ENCODE measurements around the gene NFILZ.

The NFILZ gene

GRCh38 chr19:8643860-8644653 lies 13.6 kb downstream of the NFILZ start:
- DNase-seq = no peak

- DNase-seq = no peak
Measured at GRCh38 chr19:8648240-8648639, 17.8 kb downstream of the NFILZ start.

DNA sequence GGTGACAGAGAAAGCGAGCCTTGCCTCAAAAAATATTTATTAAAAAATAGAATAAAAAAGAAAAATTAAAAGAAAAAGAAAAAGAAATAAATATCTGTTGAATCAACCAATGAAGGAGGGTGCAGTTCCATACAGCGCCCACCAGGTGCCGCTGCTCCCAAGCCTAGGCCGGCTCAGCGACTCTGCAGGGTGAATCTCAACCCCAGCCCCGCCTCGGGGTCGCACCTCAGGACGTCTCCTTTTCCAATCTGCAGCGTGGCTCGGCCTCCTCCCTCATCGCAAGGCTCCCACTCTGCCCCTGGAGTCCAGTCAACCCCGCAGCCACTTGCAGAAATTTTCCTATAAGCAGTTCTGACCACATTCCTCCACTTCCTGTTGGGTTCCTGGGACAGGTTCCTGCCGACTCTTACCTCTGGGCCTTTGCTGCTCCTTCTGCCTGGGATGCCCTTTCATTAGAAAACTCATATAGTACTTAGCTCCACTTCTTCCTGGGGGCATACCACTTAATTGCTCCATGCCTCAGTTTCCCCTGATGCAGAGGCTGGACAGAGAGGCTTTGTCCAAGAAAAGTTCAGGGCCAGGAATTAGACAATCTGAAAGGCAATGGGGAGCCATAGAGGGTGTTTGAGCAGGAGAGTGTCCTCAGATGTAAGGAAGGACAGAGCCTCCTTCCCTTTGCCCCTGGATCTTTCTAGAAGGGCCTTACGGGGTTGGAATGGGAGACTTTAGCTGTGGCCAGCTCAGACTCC lies 24.3 kb downstream of the NFILZ start:
- no peak for DNase-seq

- DNase-seq = no peak
Measured at GRCh38 chr19:8655340-8655709, 24.9 kb downstream of the NFILZ start.

GRCh38 chr19:8657869-8658268 lies 27.4 kb downstream of the NFILZ start:
- DNase-seq = no peak

GRCh38 chr19:8659905-8660304 lies 29.5 kb downstream of the NFILZ start:
- DNase-seq = no peak

DNA sequence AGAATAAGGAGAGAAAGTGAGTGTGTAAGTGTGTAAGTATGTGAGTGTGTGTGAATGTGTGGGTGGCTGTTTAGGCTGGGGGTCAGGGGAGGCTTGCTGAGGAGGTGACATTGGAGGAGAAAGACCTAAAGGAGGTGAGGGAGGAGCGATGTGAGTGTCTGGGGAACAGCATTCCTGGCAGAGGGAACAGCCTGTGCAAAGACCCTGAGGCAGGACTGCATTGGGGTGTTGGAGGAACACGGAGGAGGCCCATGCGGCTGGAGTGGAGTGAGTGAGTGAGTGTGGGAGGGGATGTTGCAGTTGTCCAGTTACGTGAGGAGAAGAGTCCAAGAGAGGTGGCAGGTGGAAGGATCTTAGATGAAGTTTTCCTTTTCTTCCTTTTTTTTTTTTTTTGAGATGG lies 31.8 kb downstream of the NFILZ start:
- no peak for DNase-seq

DNA sequence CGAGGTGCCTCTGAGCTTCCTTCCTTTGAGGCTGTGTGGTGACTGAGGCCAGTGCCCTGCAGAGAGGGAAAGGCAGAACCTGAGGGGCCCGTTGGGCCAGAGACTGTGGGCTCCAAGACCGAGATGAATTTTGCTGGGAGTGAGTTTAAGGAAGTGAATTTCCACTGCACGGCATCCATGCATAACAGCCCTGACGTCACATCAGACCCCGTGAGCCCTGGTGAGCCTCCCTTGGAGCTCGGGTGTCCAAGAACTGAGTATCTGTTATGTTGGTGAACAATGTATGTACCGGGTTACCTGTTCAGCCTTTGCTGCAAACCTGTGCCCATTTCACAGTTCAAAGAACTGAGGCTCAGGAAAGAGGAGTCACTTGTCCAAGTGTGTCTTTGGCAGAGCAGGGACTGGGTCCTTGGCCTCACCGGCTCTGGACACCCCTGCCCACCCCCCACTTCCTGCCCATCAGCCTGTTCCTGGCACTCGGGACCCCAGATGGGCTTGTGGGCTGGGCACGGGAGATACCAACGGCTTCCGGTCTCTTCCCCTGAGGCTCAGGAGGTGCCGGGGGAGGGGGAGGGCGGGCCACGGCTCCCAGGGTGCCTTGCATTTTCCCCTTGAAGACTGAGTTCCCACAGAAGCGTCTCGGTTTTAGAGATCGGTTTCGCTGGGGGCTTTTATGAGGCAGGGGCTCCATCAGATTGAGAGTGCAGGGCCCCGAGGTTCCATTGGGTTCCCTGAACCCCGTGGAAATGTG lies 33.7 kb downstream of the NFILZ start:
- no peak for DNase-seq

GRCh38 chr19:8664671-8665057 lies 34.2 kb downstream of the NFILZ start:
- no peak for DNase-seq

DNA sequence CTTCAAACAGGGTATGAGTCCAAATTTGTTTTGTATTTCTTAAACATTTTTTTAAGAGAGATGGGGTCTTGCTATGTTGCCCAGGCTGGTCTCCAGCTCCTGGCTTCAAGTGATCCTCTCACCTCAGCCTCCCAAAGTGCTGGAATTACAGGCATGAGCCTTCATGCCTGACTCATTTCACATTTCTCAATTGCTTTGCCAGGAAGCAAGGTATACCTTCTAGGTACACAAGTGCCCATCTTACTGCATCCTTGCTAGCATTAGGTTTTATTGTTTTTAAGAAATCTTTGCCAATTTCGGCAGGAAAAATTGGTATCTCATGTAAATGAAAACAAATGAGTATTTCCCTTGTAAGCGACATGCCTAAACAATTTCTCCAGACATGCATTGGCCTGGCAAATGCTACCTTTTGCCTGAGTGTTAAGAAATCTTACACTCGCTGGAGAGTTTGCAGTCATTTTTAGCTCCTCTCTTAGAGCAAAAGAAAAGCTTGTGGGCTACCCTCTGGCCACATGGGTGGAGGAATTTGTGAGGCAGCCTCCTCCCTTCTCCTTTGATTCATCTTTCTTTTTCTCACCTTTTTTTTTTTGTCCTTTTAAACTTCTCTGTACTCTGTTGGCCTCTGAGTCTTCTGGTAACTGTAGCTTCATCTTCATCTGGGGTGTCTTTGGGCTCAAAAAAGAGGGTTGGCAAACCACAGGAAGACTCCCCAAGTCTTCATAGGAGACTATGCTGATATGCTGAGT lies 35.2 kb downstream of the NFILZ start:
- DNase-seq = no peak

GRCh38 chr19:8666814-8667405 lies 36.5 kb downstream of the NFILZ start:
- no peak for DNase-seq

- DNase-seq = no peak
Measured at GRCh38 chr19:8673276-8673891, 43.0 kb downstream of the NFILZ start.

DNA sequence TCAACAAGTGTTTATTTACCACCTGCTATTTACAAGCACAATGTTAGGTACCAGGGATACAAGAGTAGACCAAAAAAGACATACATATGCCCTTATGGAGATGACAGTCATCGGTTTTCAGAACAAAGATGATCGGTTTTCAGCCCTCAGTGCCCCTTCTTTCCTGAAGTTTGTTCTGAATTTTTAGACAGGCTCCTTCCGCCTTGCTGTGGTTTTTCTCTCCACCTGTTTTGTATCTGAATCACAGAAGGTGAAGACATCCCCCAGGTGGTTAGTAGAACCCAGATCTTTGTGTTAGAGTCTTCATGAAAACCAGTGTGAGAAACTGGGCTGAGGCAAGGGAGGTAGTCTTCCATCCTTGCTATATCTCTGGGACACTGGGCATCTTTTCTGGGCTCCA lies 44.6 kb downstream of the NFILZ start:
- no peak for DNase-seq

- DNase-seq = no peak
Measured at GRCh38 chr19:8678244-8678807, 47.9 kb downstream of the NFILZ start.
